IPS DF 19.7 (cell line): ENCODE results near the gene PGA3.
"Not testable (repeated sequence)": the region's sequence is repeated elsewhere in the genome, so short reads cannot be mapped to it uniquely, and the experiment has no call there.

Source experiments
- DNase-seq: peaks from one replicate; pipeline ENCODE4 v3.0.0-alpha.2; 2013; ENCODE audit warnings: low read depth, low spot score

PGA3 gene

GRCh38 chr11:61202950-61203746, at the start of gene PGA3:
Gene PGA3 (plus strand): TSS chr11:61203515. CDS start chr11:61203565, 50 bp downstream.
- not testable (repeated sequence) for DNase-seq

DNA sequence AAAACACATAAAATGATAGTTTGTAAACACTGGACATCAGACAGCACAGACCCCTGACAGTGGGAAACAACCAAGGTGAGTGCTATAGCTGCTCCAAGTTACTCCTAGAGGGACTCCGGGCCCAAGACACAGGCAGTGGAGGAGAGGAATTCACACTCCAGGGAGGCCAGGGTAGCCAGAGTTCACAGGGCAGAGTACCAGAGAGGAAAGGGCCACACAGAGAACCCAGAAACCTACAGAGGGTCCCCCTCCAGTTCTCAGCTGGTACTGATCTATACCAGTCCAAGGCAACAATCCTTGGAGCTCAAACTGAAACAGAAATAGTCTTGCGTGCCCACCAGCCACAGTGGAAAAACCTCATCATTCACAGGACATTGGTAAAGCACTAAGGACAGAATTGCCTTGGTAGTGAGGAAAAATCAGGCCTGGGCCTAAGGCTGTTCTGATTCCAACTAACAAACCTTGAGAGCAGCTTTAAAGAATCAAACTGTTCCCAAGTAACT, 49.7 kb upstream of the PGA3 start:
- no peak for DNase-seq

DNA sequence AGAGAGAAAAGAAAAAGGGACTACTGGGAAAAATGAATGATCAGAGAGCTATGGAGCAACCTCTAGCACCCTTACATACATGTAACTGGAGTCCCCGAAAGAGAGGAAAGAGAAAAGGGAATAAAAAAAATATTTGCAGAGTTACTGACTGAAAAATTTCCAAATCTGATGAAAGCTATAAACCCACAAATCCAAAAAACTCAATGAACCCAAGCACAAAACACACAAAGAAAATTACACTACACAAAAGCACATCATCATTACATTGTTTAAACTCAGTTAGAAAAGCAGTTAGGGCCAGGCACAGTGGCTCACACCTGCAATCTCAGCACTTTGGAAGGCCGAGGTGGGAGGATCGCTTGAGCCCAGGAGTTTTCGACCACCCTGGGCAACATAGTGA, 48.8 kb upstream of the PGA3 start:
- no peak for DNase-seq

DNA sequence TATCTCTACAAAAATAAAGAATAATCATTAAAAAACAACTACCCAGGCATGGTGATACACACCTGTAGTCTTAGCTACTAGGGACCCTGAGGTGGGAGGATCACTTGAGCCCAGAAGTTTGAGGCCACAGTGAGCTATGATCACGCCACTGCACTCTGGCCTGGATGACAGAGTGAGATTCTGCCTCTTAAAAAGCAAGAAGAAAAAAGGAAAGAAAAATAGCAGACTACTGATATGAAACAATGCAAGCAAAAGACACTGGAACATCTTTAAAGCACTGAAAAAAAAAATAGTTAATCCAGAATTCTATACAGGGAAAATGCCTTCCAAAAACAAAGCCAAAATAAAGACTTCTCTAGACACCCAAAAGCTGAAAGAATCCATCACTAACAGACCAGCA, 48.0 kb upstream of the PGA3 start:
- no peak for DNase-seq

- DNase-seq, result no peak
Observed at GRCh38 chr11:61155741-61156140, 47.6 kb upstream of the PGA3 start.

- DNase-seq, result no peak
Observed at GRCh38 chr11:61157743-61158142, 45.6 kb upstream of the PGA3 start.

- no peak for DNase-seq
Observed at GRCh38 chr11:61158691-61159381, 44.5 kb upstream of the PGA3 start.

DNA sequence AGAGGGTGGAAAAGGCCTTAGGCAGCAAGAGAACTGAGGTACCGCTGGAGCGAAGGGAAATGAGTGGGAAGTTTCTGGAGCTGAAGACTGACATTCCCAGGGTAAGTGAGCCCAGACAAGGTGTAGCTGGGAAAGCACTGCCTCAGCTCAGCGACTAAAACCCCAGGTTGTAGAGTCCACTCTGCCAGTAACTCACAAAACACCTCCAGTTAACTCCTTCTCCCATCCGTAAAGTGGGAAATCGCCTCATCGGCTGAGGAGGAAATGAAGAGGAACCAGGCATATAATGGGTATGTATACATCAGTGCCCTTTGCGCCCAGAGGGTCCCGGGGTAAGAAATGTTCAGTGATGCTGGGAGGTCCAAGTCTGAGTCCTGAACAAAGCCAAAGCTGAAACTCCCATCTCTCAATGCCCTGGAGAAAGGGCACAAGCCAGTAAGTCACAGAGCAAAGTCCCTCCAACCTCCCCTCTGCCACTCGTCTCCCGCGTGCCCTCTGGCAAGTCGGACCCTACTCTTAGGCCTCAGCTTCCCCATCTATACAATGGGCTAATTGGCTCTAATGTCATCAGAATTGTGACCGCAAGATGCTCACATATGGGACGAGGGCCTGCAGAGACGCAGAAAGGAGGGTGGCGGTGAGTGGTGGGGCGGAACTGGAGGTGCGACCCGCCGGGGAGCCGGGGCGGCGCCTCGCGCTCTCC, 42.7 kb upstream of the PGA3 start:
- DNase-seq, result no peak

- no peak for DNase-seq
Observed at GRCh38 chr11:61161190-61162091, 41.9 kb upstream of the PGA3 start, which contains the start of gene VPS37C. Gene VPS37C (minus strand): TSS chr11:61161426. CDS start chr11:61138829, 22,597 bp downstream.

DNA sequence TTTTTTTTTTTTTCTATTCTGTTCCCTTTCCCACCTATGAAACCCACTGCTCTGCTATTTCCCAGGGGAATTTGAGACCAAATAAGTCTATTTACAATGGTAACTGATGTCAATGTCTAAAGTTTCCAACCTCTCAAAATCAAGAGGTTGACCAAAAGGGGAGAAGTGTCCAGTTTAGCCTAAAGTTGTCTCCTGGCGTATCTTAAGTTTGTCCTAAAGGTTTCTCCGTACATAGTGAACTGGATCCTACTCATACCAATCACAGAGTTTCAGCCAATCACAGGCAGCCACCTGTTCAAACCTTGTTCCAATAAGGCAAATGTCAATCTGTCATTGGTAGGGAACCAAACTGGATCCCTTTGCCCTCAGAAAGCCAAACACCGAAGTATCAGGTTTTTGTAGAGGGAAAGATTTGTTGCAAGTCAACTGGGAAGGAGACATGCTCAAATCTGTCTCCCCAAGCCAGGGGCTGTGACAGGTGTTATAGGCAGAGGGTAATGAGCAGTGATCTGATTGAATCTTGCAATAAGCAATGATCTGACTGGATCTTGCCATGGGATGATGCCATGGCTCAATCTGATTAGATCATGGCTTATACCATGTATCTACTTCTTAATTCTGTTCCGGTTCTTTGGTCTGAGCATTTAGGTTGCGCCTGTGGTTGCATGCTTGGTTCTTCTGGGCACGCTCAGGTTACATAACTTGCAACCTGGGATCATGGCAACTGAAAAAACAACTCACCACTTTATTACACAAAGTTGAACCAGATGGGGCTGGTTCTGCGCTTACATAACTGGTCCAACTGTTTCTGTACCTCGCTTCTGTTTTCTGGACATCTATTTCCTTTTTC, 41.0 kb upstream of the PGA3 start:
- DNase-seq, result no peak

- no peak for DNase-seq
Observed at GRCh38 chr11:61163021-61163420, 40.3 kb upstream of the PGA3 start.

DNA sequence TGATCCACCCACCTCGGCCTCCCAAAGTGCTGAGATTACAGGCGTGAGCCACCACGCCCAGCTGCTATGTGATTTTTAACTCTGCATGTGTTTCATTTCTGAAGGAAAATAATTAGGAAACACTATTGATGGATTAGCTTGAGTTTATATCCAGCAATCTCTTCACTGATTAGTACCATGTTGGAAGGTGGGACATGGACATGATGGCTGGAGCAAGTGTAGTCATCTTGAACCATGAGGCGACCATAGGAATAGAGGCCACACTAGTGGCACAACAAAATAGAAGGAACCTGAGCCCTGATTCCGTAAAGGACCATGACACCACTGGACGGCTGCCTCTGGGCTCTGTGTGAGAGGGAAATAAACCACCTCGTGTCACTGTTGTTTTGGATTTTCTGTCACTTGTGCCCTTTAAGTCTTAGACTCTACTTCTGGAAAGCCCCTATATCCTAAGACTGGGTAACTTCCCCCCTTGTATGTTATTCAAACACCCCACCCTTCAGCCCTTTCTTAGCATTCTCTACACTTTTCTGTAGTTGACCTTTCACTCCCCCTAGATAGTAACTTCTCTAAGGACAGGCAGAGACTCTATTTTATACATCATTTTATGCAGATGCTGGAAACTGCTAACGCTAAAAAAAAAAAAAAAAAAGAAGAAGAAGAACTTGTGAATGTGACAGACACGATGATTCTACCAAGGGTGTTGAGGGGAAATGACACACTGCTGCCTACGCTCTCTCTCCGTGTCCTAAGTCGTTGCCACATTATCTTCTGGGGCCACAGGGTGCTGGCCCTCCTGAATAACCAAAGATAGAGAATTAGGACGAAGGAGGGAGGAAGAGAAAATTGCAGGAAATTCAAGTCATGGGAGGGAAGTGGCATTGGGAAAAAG, 39.4 kb upstream of the PGA3 start:
- no peak for DNase-seq

DNA sequence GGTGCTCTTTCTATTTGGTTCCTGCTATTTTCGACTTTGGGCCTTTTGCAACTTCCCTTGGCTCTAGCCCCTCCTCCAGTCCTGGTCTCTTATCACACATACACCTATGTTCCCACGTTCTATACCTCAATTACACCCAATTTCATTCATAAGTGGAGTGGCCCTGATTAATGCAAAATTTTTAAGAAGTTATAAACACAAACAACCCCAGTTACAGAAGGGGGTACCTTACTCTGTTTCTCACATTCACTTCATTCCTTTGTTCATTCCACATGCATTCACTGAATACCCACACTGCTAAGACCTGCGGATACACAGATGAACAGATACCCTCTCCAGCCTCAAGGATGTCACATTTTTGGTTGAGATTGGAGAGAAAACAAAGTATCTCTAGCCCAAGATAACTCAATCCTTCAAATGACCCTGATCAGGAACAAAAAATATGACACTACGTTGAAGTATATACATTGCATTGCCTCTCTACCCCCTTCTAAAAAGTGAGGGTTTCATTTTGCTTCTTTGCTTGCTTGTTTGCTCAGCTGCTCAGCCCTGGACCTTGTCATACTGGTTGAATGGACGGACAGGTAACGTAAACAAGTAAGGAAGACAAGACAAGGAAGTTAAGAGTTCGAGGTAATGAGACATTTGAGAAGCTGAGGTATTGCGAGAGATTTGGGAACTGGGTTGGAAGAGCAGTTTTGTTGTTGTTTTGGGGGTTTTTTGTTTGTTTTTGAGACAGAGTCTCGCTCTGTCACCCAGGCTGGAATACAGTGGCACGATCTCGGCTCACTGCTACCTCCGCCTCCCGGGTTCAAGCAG, 38.5 kb upstream of the PGA3 start:
- DNase-seq, result no peak

DNA sequence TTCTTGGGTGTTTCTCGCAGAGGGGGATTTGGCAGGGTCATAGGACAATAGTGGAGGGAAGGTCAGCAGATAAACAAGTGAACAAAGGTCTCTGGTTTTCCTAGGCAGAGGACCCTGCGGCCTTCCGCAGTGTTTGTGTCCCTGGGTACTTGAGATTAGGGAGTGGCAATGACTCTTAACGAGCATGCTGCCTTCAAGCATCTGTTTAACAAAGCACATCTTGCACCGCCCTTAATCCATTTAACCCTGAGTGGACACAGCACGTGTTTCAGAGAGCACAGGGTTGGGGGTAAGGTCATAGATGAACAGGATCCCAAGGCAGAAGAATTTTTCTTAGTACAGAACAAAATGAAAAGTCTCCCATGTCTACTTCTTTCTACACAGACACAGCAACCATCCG, 37.5 kb upstream of the PGA3 start:
- not testable (repeated sequence) for DNase-seq

DNA sequence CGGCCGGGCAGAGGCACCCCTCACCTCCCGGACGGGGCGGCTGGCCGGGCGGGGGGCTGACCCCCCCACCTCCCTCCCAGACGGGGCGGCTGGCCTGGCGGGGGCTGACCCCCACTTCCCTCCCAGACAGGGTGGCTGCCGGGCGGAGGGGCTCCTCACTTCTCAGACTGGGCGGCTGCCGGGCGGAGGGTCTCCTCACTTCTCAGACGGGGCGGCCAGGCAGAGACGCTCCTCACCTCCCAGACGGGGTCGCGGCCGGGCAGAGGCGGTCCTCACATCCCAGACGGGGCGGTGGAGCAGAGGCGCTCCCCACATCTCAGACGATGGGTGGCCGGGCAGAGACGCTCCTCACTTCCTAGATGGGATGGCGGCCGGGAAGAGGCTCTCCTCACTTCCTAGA, 37.0 kb upstream of the PGA3 start:
- DNase-seq, result not testable (repeated sequence)

GRCh38 chr11:61168042-61168688, 35.1 kb upstream of the PGA3 start:
- DNase-seq, result no peak

DNA sequence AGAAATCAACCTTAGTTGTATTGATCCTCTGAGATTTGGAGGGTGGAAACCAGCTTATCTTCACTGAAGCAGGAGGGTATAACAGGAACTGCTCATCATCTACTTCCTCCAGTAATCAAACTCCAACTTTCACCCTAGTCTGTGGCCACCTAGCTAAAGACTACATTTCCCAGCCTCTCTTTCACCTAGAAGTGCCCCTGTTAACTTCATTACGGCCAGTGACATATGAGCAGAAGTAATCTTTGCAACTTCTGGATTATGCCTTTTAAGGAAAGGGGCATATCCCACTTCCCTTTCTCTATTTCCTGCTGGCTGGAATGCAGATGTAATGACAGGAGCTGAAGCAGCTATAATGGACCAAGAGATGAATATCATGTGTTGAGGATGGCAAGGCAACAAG, 34.5 kb upstream of the PGA3 start:
- DNase-seq, result no peak

DNA sequence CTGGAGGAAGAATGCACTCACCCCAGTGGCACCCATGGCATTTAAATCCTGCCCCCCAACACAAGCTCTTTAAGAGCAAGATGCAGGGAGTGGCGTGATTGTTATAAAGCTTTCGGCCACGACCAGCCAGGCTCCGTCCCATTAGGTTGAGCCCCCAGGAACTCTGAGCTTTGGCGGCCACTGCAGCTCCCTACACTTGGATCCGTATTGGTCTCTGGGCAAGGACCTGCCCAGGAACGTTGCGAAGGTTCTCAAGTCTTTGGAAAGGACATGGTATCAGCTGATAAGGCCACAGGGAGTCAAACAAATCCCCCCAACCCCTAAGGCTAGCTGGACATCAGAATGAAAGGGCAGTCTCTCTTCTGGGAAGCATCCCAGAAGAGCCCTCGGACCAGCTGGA, 32.7 kb upstream of the PGA3 start:
- no peak for DNase-seq
